ENCODE results near the gene EFNB1. TPM values are rescaled to one million over a fixed set of nuclear protein-coding genes. Genes with fewer than 3 reads are reported as not detected.

Gene EFNB1
- total RNA-seq, 3 donors from 2014 or later (not counting 1 experiment from before 2014, with no cell fraction given), result 3.2 to 4.7 (median 3.3) TPM

- Histone ChIP-seq H3K4me3 (ENCODE audit: low read length) (no peak overlapping the region), H3K4me1 (ENCODE audit: control insufficient read depth, insufficient read depth, low read length) (peaks cover 28% of the 10 kb centered on the region), H3K27me3 (ENCODE audit: control insufficient read depth, insufficient read depth, low read length) (peaks cover 3% of the 10 kb centered on the region), H3K36me3 (ENCODE audit: control insufficient read depth, insufficient read depth, low read length) (no peaks in the 10 kb centered on the region), H3K27ac (ENCODE audit: low read length) (no peak overlapping the region), H3K9me3 (ENCODE audit: control insufficient read depth, insufficient read depth, low read length) (no peaks in the 10 kb centered on the region)
- H3K27me3 Mint-ChIP-seq (ENCODE audit: low read depth in 2 of 2), result peaks cover 4 to 14% of the 10 kb centered on the region in 2 donors
- 62% methylated on average over 6 of the region's 10 CpGs for WGBS (ENCODE audit: insufficient coverage)
- H3K36me3 Mint-ChIP-seq, result no peaks in the 10 kb centered on the region
- ATAC-seq (no peak), DNase-seq (no peak)
- intact Hi-C loops (cut with micrococcal nuclease), result no loop called here
- H3K27ac Mint-ChIP-seq, result no peak overlapping the region
- H3K9me3 Mint-ChIP-seq, result no peaks in the 10 kb centered on the region
- H3K4me3 Mint-ChIP-seq, result peak overlapping the region; percentile 31
- peaks cover 5 to 29% of the 10 kb centered on the region in 2 donors for H3K4me1 Mint-ChIP-seq
- TF ChIP-seq, protein P1, sequence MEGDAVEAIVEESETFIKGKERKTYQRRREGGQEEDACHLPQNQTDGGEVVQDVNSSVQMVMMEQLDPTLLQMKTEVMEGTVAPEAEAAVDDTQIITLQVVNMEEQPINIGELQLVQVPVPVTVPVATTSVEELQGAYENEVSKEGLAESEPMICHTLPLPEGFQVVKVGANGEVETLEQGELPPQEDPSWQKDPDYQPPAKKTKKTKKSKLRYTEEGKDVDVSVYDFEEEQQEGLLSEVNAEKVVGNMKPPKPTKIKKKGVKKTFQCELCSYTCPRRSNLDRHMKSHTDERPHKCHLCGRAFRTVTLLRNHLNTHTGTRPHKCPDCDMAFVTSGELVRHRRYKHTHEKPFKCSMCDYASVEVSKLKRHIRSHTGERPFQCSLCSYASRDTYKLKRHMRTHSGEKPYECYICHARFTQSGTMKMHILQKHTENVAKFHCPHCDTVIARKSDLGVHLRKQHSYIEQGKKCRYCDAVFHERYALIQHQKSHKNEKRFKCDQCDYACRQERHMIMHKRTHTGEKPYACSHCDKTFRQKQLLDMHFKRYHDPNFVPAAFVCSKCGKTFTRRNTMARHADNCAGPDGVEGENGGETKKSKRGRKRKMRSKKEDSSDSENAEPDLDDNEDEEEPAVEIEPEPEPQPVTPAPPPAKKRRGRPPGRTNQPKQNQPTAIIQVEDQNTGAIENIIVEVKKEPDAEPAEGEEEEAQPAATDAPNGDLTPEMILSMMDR (IDR thresholded peaks at IDR 0.05), result no peak
These were observed 2.5 kb upstream of the EFNB1 start for GRCh38 chrX:68826113-68826980.

GRCh38 chrX:68827256-68827655 lies 1.6 kb upstream of the EFNB1 start:
- H3K36me3 Mint-ChIP-seq, result no peaks in the 10 kb centered on the region
- peak overlapping the region in 1 of 2 donors; percentile 84 for H3K27ac Mint-ChIP-seq
- Histone ChIP-seq H3K9me3 (ENCODE audit: control insufficient read depth, insufficient read depth, low read length) (no peaks in the 10 kb centered on the region), H3K27me3 (ENCODE audit: control insufficient read depth, insufficient read depth, low read length) (peaks cover 3% of the 10 kb centered on the region), H3K4me3 (ENCODE audit: low read length) (no peak overlapping the region), H3K36me3 (ENCODE audit: control insufficient read depth, insufficient read depth, low read length) (no peaks in the 10 kb centered on the region), H3K27ac (ENCODE audit: low read length) (no peak overlapping the region), H3K4me1 (ENCODE audit: control insufficient read depth, insufficient read depth, low read length) (peaks cover 36% of the 10 kb centered on the region)
- intact Hi-C loops (cut with micrococcal nuclease), result no loop called here
- H3K9me3 Mint-ChIP-seq, result no peaks in the 10 kb centered on the region
- peaks cover 5 to 38% of the 10 kb centered on the region in 2 donors for H3K4me1 Mint-ChIP-seq
- H3K27me3 Mint-ChIP-seq (ENCODE audit: low read depth in 2 of 2), result peaks cover 5 to 7% of the 10 kb centered on the region in 2 donors
- H3K4me3 Mint-ChIP-seq, result peak overlapping the region; percentile 37
- TF ChIP-seq, protein P1 (IDR thresholded peaks at IDR 0.05), result no peak
- ATAC-seq, result no peak
- no peak for DNase-seq

GRCh38 chrX:68827848-68828624 lies 785 bp upstream of the EFNB1 start:
- intact Hi-C loops (cut with micrococcal nuclease), result loop anchor here (1.0 kb wide), 2 partner anchors 394 to 458 kb away; no protein-coding TSS in a partner anchor
- Histone ChIP-seq H3K36me3 (ENCODE audit: control insufficient read depth, insufficient read depth, low read length) (no peaks in the 10 kb centered on the region), H3K9me3 (ENCODE audit: control insufficient read depth, insufficient read depth, low read length) (no peaks in the 10 kb centered on the region), H3K27ac (ENCODE audit: low read length) (peak overlapping the region; percentile 26), H3K4me1 (ENCODE audit: control insufficient read depth, insufficient read depth, low read length) (peaks cover 36% of the 10 kb centered on the region), H3K4me3 (ENCODE audit: low read length) (peak overlapping the region; percentile 76), H3K27me3 (ENCODE audit: control insufficient read depth, insufficient read depth, low read length) (peaks cover 3% of the 10 kb centered on the region)
- 2% methylated on average over 35 of the region's 35 CpGs for WGBS (ENCODE audit: insufficient coverage)
- Mint-ChIP-seq H3K36me3 (no peaks in the 10 kb centered on the region), H3K4me3 (peak overlapping the region; percentile 90), H3K27ac (peak overlapping the region; percentile 59 to 84), H3K27me3 (ENCODE audit: low read depth in 2 of 2) (peaks cover 0 to 3% of the 10 kb centered on the region in 2 donors), H3K4me1 (peaks cover 5 to 34% of the 10 kb centered on the region in 2 donors), H3K9me3 (no peaks in the 10 kb centered on the region)
- DNase-seq (peak; percentile 67 to 83), ATAC-seq (peak; percentile 39 to 52 (median 46))
- TF ChIP-seq, protein P1 (IDR thresholded peaks at IDR 0.05), result peak; percentile 66

Measured in natural killer cell (primary cell).